Sigmoid colon (tissue), 4 donors: ENCODE measurements around the gene EGR2.

Source experiments
- POLR2A ChIP-seq, 2 donors: fragments of 450-650 bp; IDR thresholded peaks; one replicate each; pipeline ENCODE4 v1.6.1; 2016; ENCODE audit warnings: antibody characterized with exemption in 2 of 2, mild to moderate bottlenecking in 2 of 2, moderate library complexity in 2 of 2
- POLR2AphosphoS5 ChIP-seq, 4 donors: sonication (generic); formaldehyde crosslinking; IDR thresholded peaks; one replicate each; pipeline ENCODE4 v1.6.1; 2017; ENCODE audit warnings: antibody characterized with exemption in 4 of 4
- TF ChIP-seq, protein P1 (sequence below), 4 experiments: fragments of 450-650 bp in 3 of 4; fragments of 200-600 bp in 1 of 4; IDR thresholded peaks; one replicate each; pipeline ENCODE4 v1.5.1; 2016 to 2019; ENCODE audit warnings: antibody characterized with exemption in 4 of 4, mild to moderate bottlenecking in 3 of 4, moderate library complexity in 2 of 4

DNA sequence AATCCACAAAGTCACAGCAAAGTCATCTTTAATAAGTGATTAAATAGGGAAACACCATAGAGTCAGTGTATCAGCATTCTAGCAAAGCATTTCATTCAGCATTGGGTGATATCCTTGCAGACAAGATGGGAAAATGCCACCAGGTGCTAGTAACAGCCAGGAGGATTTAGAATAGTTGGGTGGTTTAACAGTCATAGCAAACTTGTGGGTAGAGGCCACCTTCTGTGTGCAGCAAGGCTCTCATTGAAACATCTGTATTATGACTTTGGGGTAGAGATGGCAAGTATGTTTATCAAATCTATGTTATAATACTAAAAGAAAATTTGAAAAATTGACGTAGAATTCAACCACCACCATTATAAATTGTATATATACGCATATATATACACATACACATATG, 38.0 kb downstream of the EGR2 start:
- TF ChIP-seq, protein P1, sequence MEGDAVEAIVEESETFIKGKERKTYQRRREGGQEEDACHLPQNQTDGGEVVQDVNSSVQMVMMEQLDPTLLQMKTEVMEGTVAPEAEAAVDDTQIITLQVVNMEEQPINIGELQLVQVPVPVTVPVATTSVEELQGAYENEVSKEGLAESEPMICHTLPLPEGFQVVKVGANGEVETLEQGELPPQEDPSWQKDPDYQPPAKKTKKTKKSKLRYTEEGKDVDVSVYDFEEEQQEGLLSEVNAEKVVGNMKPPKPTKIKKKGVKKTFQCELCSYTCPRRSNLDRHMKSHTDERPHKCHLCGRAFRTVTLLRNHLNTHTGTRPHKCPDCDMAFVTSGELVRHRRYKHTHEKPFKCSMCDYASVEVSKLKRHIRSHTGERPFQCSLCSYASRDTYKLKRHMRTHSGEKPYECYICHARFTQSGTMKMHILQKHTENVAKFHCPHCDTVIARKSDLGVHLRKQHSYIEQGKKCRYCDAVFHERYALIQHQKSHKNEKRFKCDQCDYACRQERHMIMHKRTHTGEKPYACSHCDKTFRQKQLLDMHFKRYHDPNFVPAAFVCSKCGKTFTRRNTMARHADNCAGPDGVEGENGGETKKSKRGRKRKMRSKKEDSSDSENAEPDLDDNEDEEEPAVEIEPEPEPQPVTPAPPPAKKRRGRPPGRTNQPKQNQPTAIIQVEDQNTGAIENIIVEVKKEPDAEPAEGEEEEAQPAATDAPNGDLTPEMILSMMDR (IDR thresholded peaks at IDR 0.05): no peak
- TF ChIP-seq POLR2A (IDR thresholded peaks at IDR 0.05) (no peak), POLR2AphosphoS5 (IDR thresholded peaks at IDR 0.05) (no peak)
